Mesenchymal stem cell (in vitro differentiated cells and primary cell): Measurements from ENCODE around the gene TSPAN9.

Source experiments
- DNase-seq: peaks from one replicate; pipeline ENCODE4 v3.0.0-alpha.2; 2013
- H2AFZ ChIP-seq: one replicate; pipeline ENCODE4 v1.6.1; 2013; ENCODE audit warnings: low read depth, mild to moderate bottlenecking, control low read depth, inconsistent platforms, low read length, moderate library complexity
- H2AK5ac ChIP-seq: 2 replicates; pipeline ENCODE4 v1.6.1; 2013; ENCODE audit warnings: low read length, moderate library complexity, mild to moderate bottlenecking, inconsistent platforms; ENCODE audit not compliant: severe bottlenecking
- H2BK120ac ChIP-seq: one replicate; pipeline ENCODE4 v1.6.1; 2013; ENCODE audit warnings: low read depth, mild to moderate bottlenecking, inconsistent platforms, low read length, moderate library complexity
- H2BK12ac ChIP-seq, 2 experiments: one replicate each; pipeline ENCODE4 v1.6.1; 2013; ENCODE audit warnings: inconsistent platforms in 2 of 2, low read length in 2 of 2, mild to moderate bottlenecking in 2 of 2, moderate library complexity in 2 of 2, control low read depth in 1 of 2
- H2BK15ac ChIP-seq: one replicate; pipeline ENCODE4 v1.6.1; 2013; ENCODE audit warnings: mild to moderate bottlenecking, low read depth, inconsistent platforms; ENCODE audit not compliant: poor library complexity, severe bottlenecking
- H2BK5ac ChIP-seq: 2 replicates; pipeline ENCODE4 v1.6.1; 2013; ENCODE audit warnings: low read depth, mild to moderate bottlenecking, low read length, control low read depth, inconsistent platforms; ENCODE audit not compliant: poor library complexity, severe bottlenecking
- H3K14ac ChIP-seq, 2 experiments: one replicate each; pipeline ENCODE4 v1.6.1; 2013; ENCODE audit warnings: inconsistent platforms in 2 of 2, low read length in 2 of 2, control low read depth in 1 of 2, mild to moderate bottlenecking in 1 of 2, moderate library complexity in 1 of 2
- H3K18ac ChIP-seq, 2 experiments: one replicate each; pipeline ENCODE4 v1.6.1; 2013; ENCODE audit warnings: inconsistent platforms in 2 of 2, low read length in 2 of 2, control low read depth in 1 of 2, low read depth in 1 of 2, mild to moderate bottlenecking in 1 of 2
- H3K23ac ChIP-seq, 2 experiments: one replicate each; pipeline ENCODE4 v1.6.1; 2013; ENCODE audit warnings: inconsistent platforms in 2 of 2, low read length in 2 of 2, mild to moderate bottlenecking in 2 of 2, moderate library complexity in 2 of 2, control low read depth in 1 of 2
- H3K27ac ChIP-seq: 2 replicates; pipeline ENCODE4 v1.5.1; 2013; ENCODE audit warnings: mild to moderate bottlenecking, moderate library complexity, low read length, control low read depth, inconsistent platforms; ENCODE audit not compliant: poor library complexity, severe bottlenecking
- H3K27me3 ChIP-seq, 2 experiments: 2 replicates each; pipeline versions ENCODE4 v1.6.1 to v1.7.0; 2013; ENCODE audit warnings: low read length in 2 of 2, mild to moderate bottlenecking in 2 of 2, moderate library complexity in 2 of 2, control low read depth in 1 of 2, inconsistent platforms in 1 of 2; ENCODE audit not compliant: control insufficient read depth in 1 of 2, insufficient read depth in 1 of 2
- H3K36me3 ChIP-seq, 2 experiments: 2 replicates each; pipeline versions ENCODE4 v1.6.1 to v1.7.0; 2013; ENCODE audit warnings: low read length in 2 of 2, control low read depth in 1 of 2, inconsistent platforms in 1 of 2, low read depth in 1 of 2, mild to moderate bottlenecking in 1 of 2; ENCODE audit not compliant: insufficient read depth in 2 of 2, control insufficient read depth in 1 of 2
- H3K4ac ChIP-seq, 2 experiments: one replicate each; pipeline ENCODE4 v1.6.1; 2013; ENCODE audit warnings: inconsistent platforms in 2 of 2, low read length in 2 of 2, mild to moderate bottlenecking in 2 of 2, moderate library complexity in 2 of 2, control low read depth in 1 of 2, low read depth in 1 of 2
- H3K4me1 ChIP-seq: 2 replicates; pipeline ENCODE4 v1.6.1; 2013; ENCODE audit warnings: low read depth, low read length, control low read depth; ENCODE audit not compliant: control insufficient read depth, insufficient read depth
- H3K4me2 ChIP-seq: 2 replicates; pipeline ENCODE4 v1.6.1; 2013; ENCODE audit warnings: low read length, mild to moderate bottlenecking, inconsistent platforms; ENCODE audit not compliant: poor library complexity, severe bottlenecking
- H3K4me3 ChIP-seq, 2 experiments: 2 replicates each; pipeline versions ENCODE4 v1.5.1 to v1.7.0; 2013; ENCODE audit warnings: low read length in 2 of 2, mild to moderate bottlenecking in 2 of 2, control low read depth in 1 of 2, low read depth in 1 of 2; ENCODE audit not compliant: insufficient read depth in 1 of 2
- H3K79me1 ChIP-seq: replicated peaks from 2 replicates; pipeline ENCODE4 v1.6.1; 2013; ENCODE audit warnings: mild to moderate bottlenecking, control low read depth, low read length, inconsistent platforms; ENCODE audit not compliant: poor library complexity, severe bottlenecking
- H3K9ac ChIP-seq: 2 replicates; pipeline ENCODE4 v1.7.0; 2013; ENCODE audit warnings: mild to moderate bottlenecking, low read length, moderate library complexity
- H3K9me3 ChIP-seq: 2 replicates; pipeline ENCODE4 v1.7.0; 2013; ENCODE audit warnings: mild to moderate bottlenecking, low read length; ENCODE audit not compliant: control insufficient read depth
- H4K8ac ChIP-seq: one replicate; pipeline ENCODE4 v1.6.1; 2013; ENCODE audit warnings: inconsistent platforms, mild to moderate bottlenecking, low read length, moderate library complexity
- H4K91ac ChIP-seq: one replicate; pipeline ENCODE4 v1.6.1; 2013; ENCODE audit warnings: mild to moderate bottlenecking, low read length, inconsistent platforms
- WGBS: methylation state at CpG from one replicate; pipeline ENCODE4 v1.1.7; 2013; ENCODE audit warnings: mixed read lengths; 5-methylcytosine and 5-hydroxymethylcytosine counted together

Gene TSPAN9

GRCh38 chr12:3155702-3156370 lies 78.7 kb downstream of the TSPAN9 start:
- no peak overlapping the region for H3K27ac ChIP-seq
- H3K36me3 ChIP-seq = no peaks in the 10 kb centered on the region
- no peak overlapping the region for H2BK5ac ChIP-seq
- no peak overlapping the region for H3K4me3 ChIP-seq
- peaks cover 16% of the 10 kb centered on the region for H3K79me1 ChIP-seq
- no peak overlapping the region for H2AFZ ChIP-seq
- no peak overlapping the region for H4K91ac ChIP-seq
- H3K4ac ChIP-seq = no peak overlapping the region
- H3K14ac ChIP-seq = no peak overlapping the region
- no peak overlapping the region for H2BK120ac ChIP-seq
- no peak overlapping the region for H2BK12ac ChIP-seq
- H3K9me3 ChIP-seq = no peaks in the 10 kb centered on the region
- peaks cover 0 to 5% of the 10 kb centered on the region in 2 experiments for H3K27me3 ChIP-seq
- DNase-seq = peak; percentile 89
- no peak overlapping the region for H3K9ac ChIP-seq
- H3K23ac ChIP-seq = no peak overlapping the region
- H4K8ac ChIP-seq = peak overlapping the region; percentile 69
- 44% methylated on average over 9 of the region's 15 CpGs for WGBS
- H3K18ac ChIP-seq = peak overlapping the region; percentile 65 to 67
- peaks cover 34% of the 10 kb centered on the region for H3K4me1 ChIP-seq
- no peak overlapping the region for H2AK5ac ChIP-seq
- no peak overlapping the region for H3K4me2 ChIP-seq
- no peak overlapping the region for H2BK15ac ChIP-seq

GRCh38 chr12:3157581-3158323 lies 80.6 kb downstream of the TSPAN9 start:
- H3K36me3 ChIP-seq = no peaks in the 10 kb centered on the region
- no peak overlapping the region for H3K27ac ChIP-seq
- no peaks in the 10 kb centered on the region for H3K27me3 ChIP-seq
- no peak for DNase-seq
- H2BK5ac ChIP-seq = peak overlapping the region; percentile 10
- H4K8ac ChIP-seq = peak overlapping the region; percentile 73
- no peak overlapping the region for H2BK120ac ChIP-seq
- no peak overlapping the region for H3K9ac ChIP-seq
- WGBS = 66% methylated on average over 13 of the region's 17 CpGs
- peak overlapping the region; percentile 64 for H4K91ac ChIP-seq
- H3K79me1 ChIP-seq = peaks cover 21% of the 10 kb centered on the region
- H3K14ac ChIP-seq = peak overlapping the region in 1 of 2 experiments; percentile 90
- H2BK12ac ChIP-seq = peak overlapping the region in 1 of 2 experiments; percentile 68
- peak overlapping the region in 1 of 2 experiments; percentile 27 for H3K23ac ChIP-seq
- H2AFZ ChIP-seq = no peak overlapping the region
- no peak overlapping the region for H3K4me2 ChIP-seq
- no peak overlapping the region for H2BK15ac ChIP-seq
- no peaks in the 10 kb centered on the region for H3K9me3 ChIP-seq
- no peak overlapping the region for H3K4me3 ChIP-seq
- peak overlapping the region; percentile 94 for H2AK5ac ChIP-seq
- H3K4me1 ChIP-seq = peaks cover 18% of the 10 kb centered on the region
- peak overlapping the region; percentile 26 to 46 for H3K4ac ChIP-seq
- peak overlapping the region; percentile 74 to 80 for H3K18ac ChIP-seq

DNA sequence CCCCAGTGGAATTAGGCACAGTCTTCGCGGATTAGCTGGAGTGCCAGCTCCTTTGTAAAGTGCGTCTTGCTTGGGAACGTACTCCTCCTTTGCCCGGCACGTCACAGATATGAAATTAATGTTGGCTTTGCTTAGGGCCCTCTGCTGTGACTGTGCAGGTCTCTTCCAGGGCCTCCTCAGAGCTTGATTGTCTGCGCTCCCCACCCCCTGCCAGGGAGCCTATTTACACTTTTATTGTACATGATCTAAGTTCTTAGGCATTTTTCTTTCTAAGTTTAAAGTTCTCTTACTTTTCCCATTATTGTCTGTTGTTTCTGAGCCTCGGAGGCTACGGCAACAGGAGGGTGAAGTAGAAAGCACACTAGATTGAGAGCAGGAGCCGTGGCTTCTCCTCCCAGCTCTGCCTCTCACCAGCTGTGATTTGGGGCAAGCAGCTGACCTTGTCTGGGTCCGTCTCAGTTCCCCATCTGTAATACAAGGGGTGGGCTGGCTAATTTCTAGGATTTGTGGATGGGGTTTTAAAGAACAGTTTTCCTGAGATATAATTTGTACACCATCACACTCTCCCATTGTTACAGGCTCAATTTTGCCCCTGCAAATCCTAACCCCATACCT lies 81.8 kb downstream of the TSPAN9 start:
- Histone ChIP-seq H2AFZ (no peak overlapping the region), H2AK5ac (peak overlapping the region; percentile 78), H3K4me1 (peaks cover 16% of the 10 kb centered on the region)

DNA sequence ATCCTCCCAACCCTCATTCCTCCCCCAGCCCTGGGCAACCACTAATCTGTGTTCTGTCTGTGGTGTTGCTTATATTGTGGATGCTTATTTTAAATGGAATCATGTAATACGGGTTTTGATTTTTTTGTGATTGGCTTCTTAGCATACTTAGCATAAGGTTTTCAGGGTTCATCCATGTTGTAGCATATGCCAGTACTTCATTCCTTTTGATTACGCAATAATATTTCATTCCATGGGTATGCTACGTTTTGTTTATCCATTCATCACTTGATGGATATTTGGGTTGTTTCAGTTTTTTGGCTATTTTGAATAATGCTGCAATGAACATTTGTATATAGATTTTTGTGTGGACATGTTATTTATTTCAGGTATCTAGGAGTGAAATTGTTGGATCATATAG lies 82.9 kb downstream of the TSPAN9 start:
- Histone ChIP-seq H4K91ac (no peak overlapping the region), H3K36me3 (peaks cover 0 to 4% of the 10 kb centered on the region in 2 experiments), H3K4me3 (no peak overlapping the region), H2AK5ac (no peak overlapping the region), H4K8ac (peak overlapping the region; percentile 47), H3K27ac (no peak overlapping the region), H2BK120ac (no peak overlapping the region), H3K23ac (no peak overlapping the region), H2BK15ac (no peak overlapping the region), H3K79me1 (peaks cover 21% of the 10 kb centered on the region), H3K4me2 (no peak overlapping the region), H3K4me1 (peaks cover 23% of the 10 kb centered on the region), H2AFZ (no peak overlapping the region), H3K9ac (no peak overlapping the region), H2BK5ac (no peak overlapping the region), H2BK12ac (no peak overlapping the region), H3K9me3 (no peaks in the 10 kb centered on the region), H3K14ac (no peak overlapping the region), H3K27me3 (no peaks in the 10 kb centered on the region), H3K4ac (no peak overlapping the region), H3K18ac (no peak overlapping the region)
- DNase-seq = no peak
- WGBS = 70% methylated on average over 3 of the region's 3 CpGs

More for the DNA sequence above, 81.8 kb downstream of the TSPAN9 start:
- H3K18ac ChIP-seq = peak overlapping the region; percentile 37 to 87
- no peak overlapping the region for H3K4me3 ChIP-seq
- no peak overlapping the region for H3K14ac ChIP-seq
- 62% methylated on average over 9 of the region's 11 CpGs for WGBS
- H2BK5ac ChIP-seq = peak overlapping the region; percentile 88
- H3K23ac ChIP-seq = no peak overlapping the region
- peak overlapping the region; percentile 70 for H4K8ac ChIP-seq
- no peak overlapping the region for H3K4ac ChIP-seq
- peak overlapping the region in 1 of 2 experiments; percentile 69 for H2BK12ac ChIP-seq
- DNase-seq = peak; percentile 67
- no peak overlapping the region for H4K91ac ChIP-seq
- H3K79me1 ChIP-seq = peaks cover 22% of the 10 kb centered on the region
- no peaks in the 10 kb centered on the region for H3K36me3 ChIP-seq
- peak overlapping the region; percentile 48 for H3K9ac ChIP-seq
- peak overlapping the region; percentile 17 for H2BK15ac ChIP-seq
- H3K27me3 ChIP-seq = no peaks in the 10 kb centered on the region
- peak overlapping the region; percentile 55 for H3K4me2 ChIP-seq
- H3K27ac ChIP-seq = peak overlapping the region; percentile 95
- no peak overlapping the region for H2BK120ac ChIP-seq
- H3K9me3 ChIP-seq = no peaks in the 10 kb centered on the region
